ENCODE data around the gene PLD1.

DNA sequence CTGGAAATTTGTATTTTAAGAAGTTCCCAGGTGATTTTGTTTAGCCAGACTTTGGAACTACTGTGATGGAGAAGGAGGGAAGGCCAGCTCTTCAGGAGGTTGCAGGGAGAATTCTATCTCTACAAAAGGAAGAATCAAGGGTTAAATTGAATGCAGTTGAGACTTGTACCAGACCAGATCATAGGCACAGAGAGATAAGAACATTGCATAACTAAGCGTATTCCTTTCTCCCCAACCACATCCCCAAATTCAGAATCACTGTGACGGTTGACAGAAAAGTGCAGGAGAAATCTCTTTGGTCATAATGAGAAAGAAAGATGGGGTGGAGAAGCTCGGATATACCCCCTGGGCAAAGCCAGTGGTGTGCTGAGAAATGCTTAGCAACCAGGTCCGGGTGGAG, 7.2 kb downstream of the PLD1 start:
- TF ChIP-seq, protein P1, sequence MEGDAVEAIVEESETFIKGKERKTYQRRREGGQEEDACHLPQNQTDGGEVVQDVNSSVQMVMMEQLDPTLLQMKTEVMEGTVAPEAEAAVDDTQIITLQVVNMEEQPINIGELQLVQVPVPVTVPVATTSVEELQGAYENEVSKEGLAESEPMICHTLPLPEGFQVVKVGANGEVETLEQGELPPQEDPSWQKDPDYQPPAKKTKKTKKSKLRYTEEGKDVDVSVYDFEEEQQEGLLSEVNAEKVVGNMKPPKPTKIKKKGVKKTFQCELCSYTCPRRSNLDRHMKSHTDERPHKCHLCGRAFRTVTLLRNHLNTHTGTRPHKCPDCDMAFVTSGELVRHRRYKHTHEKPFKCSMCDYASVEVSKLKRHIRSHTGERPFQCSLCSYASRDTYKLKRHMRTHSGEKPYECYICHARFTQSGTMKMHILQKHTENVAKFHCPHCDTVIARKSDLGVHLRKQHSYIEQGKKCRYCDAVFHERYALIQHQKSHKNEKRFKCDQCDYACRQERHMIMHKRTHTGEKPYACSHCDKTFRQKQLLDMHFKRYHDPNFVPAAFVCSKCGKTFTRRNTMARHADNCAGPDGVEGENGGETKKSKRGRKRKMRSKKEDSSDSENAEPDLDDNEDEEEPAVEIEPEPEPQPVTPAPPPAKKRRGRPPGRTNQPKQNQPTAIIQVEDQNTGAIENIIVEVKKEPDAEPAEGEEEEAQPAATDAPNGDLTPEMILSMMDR (IDR thresholded peaks at IDR 0.05; ENCODE audit: low read depth, low read length, poor library complexity, severe bottlenecking) = no peak
- TF ChIP-seq EZH2phosphoT487 (IDR thresholded peaks at IDR 0.05; ENCODE audit: borderline replicate concordance, low read length) = no peak
